NCI-H526 (cell line): Measurements from ENCODE around the gene MED31.
"Not testable (repeated sequence)": the region's sequence is repeated elsewhere in the genome, so short reads cannot be mapped to it uniquely, and the experiment has no call there.

Source experiments
- DNase-seq, 2 experiments: peaks; one replicate each; lab custom pipeline; 2025; lab: John Stamatoyannopoulos, UW

Gene MED31

GRCh38 chr17:6651354-6651918, at the start of gene MED31, which contains the start of gene C17orf100:
MED31 (minus strand) TSS chr17:6651605; CDS start chr17:6651528, 77 bp downstream.
C17orf100 (plus strand) TSS chr17:6651762; CDS start chr17:6651914, 152 bp downstream.
- peak; percentile 71 to 92 for DNase-seq

GRCh38 chr17:6700948-6701307, 49.5 kb upstream of the MED31 start:
- DNase-seq: no peak

GRCh38 chr17:6699997-6700947, 48.9 kb upstream of the MED31 start:
- DNase-seq: no peak

- no peak for DNase-seq
Observed at GRCh38 chr17:6698004-6698403, 46.6 kb upstream of the MED31 start.

GRCh38 chr17:6696906-6697305, 45.5 kb upstream of the MED31 start:
- DNase-seq: no peak

GRCh38 chr17:6695565-6695964, 44.2 kb upstream of the MED31 start:
- no peak for DNase-seq

GRCh38 chr17:6695051-6695450, 43.6 kb upstream of the MED31 start:
- no peak for DNase-seq

- DNase-seq: not testable (repeated sequence)
Observed at GRCh38 chr17:6691958-6692357, 40.6 kb upstream of the MED31 start.

GRCh38 chr17:6691546-6691945, 40.1 kb upstream of the MED31 start:
- DNase-seq: no peak

GRCh38 chr17:6690641-6691040, 39.2 kb upstream of the MED31 start:
- no peak for DNase-seq

- no peak for DNase-seq
Observed at GRCh38 chr17:6688944-6689343, 37.5 kb upstream of the MED31 start.

- no peak for DNase-seq
Observed at GRCh38 chr17:6686026-6686425, 34.6 kb upstream of the MED31 start.

- no peak for DNase-seq
Observed at GRCh38 chr17:6684881-6685767, 33.7 kb upstream of the MED31 start.

GRCh38 chr17:6684460-6684783, 33.0 kb upstream of the MED31 start:
- no peak for DNase-seq

GRCh38 chr17:6683730-6684459, 32.5 kb upstream of the MED31 start:
- no peak for DNase-seq

- no peak for DNase-seq
Observed at GRCh38 chr17:6683081-6683684, 31.8 kb upstream of the MED31 start.

GRCh38 chr17:6682339-6682738, 30.9 kb upstream of the MED31 start:
- DNase-seq: no peak

- no peak for DNase-seq
Observed at GRCh38 chr17:6681671-6682070, 30.3 kb upstream of the MED31 start.

GRCh38 chr17:6681176-6681575, 29.8 kb upstream of the MED31 start:
- no peak for DNase-seq

- DNase-seq: no peak
Observed at GRCh38 chr17:6679241-6679640, 27.8 kb upstream of the MED31 start.

- DNase-seq: no peak
Observed at GRCh38 chr17:6677946-6678345, 26.5 kb upstream of the MED31 start.
